Measurements from ENCODE around the gene SH3PXD2B. TPM values are rescaled to one million over a fixed set of nuclear protein-coding genes. Genes with fewer than 3 reads are reported as not detected.

Gene SH3PXD2B
- total RNA-seq, 2 donors from 2014 or later, result 12.2 to 13.2 TPM

DNA sequence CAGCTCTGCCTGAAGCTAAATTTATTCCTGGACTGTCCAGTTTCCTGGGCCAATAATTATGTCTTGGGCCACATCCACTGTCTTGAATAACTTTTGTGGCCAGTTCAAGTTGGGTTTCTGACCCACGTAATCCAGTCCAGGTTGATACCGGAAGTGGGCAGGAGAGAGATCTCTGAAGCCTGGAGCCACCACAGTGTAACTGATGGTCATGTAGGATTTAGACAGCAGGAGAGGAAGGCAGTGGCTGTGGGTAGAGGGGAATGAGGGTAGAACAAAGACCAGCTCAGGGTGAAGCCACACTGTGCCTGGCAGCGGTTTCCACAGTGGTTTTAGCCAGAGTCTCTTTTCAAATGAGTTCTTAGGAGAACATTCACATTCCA lies 30.2 kb downstream of the SH3PXD2B start:
- Histone ChIP-seq H3K9me3 (no peaks in the 10 kb centered on the region), H3K9ac (ENCODE audit: low read depth in 2 of 2, low read length in 2 of 2) (no peak overlapping the region), H3K4me3 (no peak overlapping the region), H3K4me1 (no peaks in the 10 kb centered on the region), H3K27me3 (no peaks in the 10 kb centered on the region), H3K36me3 (no peaks in the 10 kb centered on the region), H3K27ac (no peak overlapping the region)
- TF ChIP-seq, protein P1, sequence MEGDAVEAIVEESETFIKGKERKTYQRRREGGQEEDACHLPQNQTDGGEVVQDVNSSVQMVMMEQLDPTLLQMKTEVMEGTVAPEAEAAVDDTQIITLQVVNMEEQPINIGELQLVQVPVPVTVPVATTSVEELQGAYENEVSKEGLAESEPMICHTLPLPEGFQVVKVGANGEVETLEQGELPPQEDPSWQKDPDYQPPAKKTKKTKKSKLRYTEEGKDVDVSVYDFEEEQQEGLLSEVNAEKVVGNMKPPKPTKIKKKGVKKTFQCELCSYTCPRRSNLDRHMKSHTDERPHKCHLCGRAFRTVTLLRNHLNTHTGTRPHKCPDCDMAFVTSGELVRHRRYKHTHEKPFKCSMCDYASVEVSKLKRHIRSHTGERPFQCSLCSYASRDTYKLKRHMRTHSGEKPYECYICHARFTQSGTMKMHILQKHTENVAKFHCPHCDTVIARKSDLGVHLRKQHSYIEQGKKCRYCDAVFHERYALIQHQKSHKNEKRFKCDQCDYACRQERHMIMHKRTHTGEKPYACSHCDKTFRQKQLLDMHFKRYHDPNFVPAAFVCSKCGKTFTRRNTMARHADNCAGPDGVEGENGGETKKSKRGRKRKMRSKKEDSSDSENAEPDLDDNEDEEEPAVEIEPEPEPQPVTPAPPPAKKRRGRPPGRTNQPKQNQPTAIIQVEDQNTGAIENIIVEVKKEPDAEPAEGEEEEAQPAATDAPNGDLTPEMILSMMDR (IDR thresholded peaks at IDR 0.05), result no peak
- DNase-seq, result no peak
- intact Hi-C loops (cut with DNase I), result no loop called here

DNA sequence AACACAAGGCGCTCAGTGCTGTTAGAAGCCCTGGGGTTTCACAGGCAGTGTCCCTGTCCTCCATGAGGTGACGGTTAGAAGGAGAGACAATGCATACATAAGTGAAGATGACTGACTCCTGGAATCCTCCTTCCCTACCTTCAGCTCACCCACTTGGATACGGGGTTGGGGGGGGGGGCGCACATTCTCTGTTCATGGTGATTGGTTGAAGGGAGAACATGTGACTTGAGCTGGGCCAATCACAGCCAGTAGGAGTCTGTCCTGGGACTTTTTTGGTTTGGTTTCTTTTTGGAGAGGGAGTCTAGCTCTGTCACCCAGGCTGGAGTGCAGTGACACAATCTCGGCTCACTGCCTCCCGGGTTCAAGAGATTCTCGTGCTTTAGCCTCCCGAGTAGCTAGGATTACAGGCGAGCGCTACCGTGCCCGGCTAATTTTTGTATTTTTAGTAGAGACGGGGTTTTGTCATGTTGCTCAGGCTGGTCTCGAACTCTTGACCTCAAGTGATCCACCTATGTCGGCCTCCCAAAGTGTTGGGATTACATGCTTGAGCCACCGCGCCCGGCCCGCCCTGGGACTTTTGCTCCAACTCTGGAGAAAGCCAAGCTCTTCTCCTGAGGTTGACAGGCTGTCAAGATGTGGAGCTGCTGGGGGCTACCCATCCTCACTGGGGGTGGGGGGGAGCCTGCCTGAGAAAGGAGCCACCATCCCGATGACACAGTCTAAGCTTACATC lies 30.8 kb downstream of the SH3PXD2B start:
- no peak overlapping the region for H3K9ac ChIP-seq (ENCODE audit: low read depth in 2 of 2, low read length in 2 of 2)
- DNase-seq, result no peak
- no peaks in the 10 kb centered on the region for H3K9me3 ChIP-seq
- intact Hi-C loops (cut with DNase I), result no loop called here
- H3K4me1 ChIP-seq, result no peaks in the 10 kb centered on the region
- no peaks in the 10 kb centered on the region for H3K27me3 ChIP-seq
- H3K4me3 ChIP-seq, result no peak overlapping the region
- no peak overlapping the region for H3K27ac ChIP-seq
- no peaks in the 10 kb centered on the region for H3K36me3 ChIP-seq
- TF ChIP-seq, protein P1 (IDR thresholded peaks at IDR 0.05), result no peak

DNA sequence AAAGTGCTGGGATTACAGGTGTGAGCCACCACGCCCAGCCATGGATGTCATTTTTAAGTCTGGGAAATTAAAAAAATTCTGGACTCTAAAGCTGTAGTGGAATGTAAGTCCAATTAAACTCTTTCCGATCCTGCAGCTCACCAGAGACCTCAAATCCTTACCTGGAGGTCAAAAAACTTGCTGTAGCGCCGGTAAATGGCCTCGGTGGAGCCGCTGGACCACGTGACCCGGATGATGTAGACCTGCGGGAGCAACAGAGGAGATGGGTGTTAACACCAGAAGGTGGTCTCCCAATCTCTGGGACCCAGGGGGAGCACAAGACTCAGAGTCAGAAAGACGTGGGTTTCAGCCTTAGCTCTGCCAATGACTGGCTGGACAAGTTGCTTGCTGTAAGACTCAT lies 32.1 kb downstream of the SH3PXD2B start:
- intact Hi-C loops (cut with DNase I), result no loop called here
- Histone ChIP-seq H3K9me3 (no peaks in the 10 kb centered on the region), H3K27me3 (no peaks in the 10 kb centered on the region), H3K4me3 (no peak overlapping the region), H3K4me1 (no peaks in the 10 kb centered on the region), H3K9ac (ENCODE audit: low read depth in 2 of 2, low read length in 2 of 2) (no peak overlapping the region), H3K27ac (no peak overlapping the region), H3K36me3 (no peaks in the 10 kb centered on the region)
- DNase-seq, result no peak
- TF ChIP-seq, protein P1 (IDR thresholded peaks at IDR 0.05), result no peak

DNA sequence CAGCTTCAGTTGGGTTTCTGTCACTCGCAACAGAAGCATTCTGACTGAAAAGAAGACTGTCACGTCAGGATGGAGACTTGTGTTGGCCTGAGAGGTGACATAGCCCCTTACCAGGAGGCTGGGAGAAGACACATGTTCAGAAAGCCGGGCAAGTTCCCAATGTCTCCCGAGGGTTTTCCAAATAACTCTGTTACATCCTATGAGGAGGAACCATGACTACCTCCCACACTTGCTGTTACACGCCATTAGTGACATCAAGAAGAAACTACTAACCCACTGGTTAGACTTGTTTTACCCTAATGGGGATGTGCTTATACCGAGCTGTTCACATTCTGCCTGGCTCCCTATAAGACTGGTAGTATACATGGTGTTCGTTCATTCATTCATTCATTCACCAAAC lies 33.3 kb downstream of the SH3PXD2B start:
- intact Hi-C loops (cut with DNase I), result no loop called here
- H3K9ac ChIP-seq (ENCODE audit: low read depth in 2 of 2, low read length in 2 of 2), result peak overlapping the region in 1 of 2 donors; percentile 57
- no peaks in the 10 kb centered on the region for H3K27me3 ChIP-seq
- H3K4me1 ChIP-seq, result no peaks in the 10 kb centered on the region
- no peak overlapping the region for H3K4me3 ChIP-seq
- no peak for DNase-seq
- TF ChIP-seq, protein P1 (IDR thresholded peaks at IDR 0.05), result no peak
- H3K36me3 ChIP-seq, result no peaks in the 10 kb centered on the region
- H3K27ac ChIP-seq, result peak overlapping the region; percentile 61
- no peaks in the 10 kb centered on the region for H3K9me3 ChIP-seq

DNA sequence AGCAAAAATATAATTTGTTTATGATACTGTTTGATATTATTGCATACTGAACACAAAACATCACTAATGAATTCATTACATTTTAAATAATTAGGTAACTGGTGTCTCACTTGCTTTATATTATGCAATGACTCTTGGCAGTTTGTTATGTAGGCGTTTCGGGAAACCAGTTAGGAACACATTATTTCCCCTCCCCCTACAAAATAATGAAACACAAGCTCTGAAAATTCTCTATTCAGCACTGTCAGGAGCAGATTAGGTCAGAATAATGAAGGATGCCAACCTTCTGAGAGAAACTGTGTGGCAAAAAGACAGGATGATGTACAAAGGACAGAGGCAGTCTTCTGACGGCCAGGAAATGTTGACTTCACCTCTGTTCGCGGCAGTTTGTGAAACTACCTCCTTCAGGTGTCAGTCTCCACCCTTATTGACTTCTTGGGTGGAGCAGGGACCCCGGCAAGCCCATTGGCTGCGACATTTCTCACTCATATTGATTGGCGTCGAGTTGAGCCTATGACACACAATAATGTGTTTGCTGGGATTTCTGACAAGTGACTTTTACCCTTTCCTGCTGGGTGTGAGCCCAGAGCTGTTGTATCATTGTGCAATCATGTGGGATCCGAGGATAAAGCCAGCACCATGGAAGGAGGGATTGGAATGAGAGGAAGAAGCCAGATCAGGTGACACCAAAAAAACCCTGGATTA lies 33.9 kb downstream of the SH3PXD2B start:
- Histone ChIP-seq H3K4me3 (no peak overlapping the region), H3K9me3 (no peaks in the 10 kb centered on the region), H3K27ac (peak overlapping the region; percentile 61), H3K4me1 (no peaks in the 10 kb centered on the region), H3K27me3 (no peaks in the 10 kb centered on the region), H3K36me3 (no peaks in the 10 kb centered on the region), H3K9ac (ENCODE audit: low read depth in 2 of 2, low read length in 2 of 2) (peak overlapping the region in 1 of 2 donors; percentile 57)
- intact Hi-C loops (cut with DNase I), result no loop called here
- peak; percentile 92 for DNase-seq
- TF ChIP-seq, protein P1 (IDR thresholded peaks at IDR 0.05), result no peak
